HepG2 (cell line): ENCODE data around the gene CPOX. TPM values are rescaled to one million over a fixed set of nuclear protein-coding genes. Genes with fewer than 3 reads are reported as not detected.

Experiments used
- ATAC-seq: fragments of 200-7000 bp; cut with Tn5 transposase; 3 replicates; pipeline ENCODE4 v1.9.1; 2020; ENCODE audit warnings: mild to moderate bottlenecking, moderate library complexity
- BruUV-seq: library from RNA; stranded (reverse); fragments of 400-500 nt; replicated peaks from 2 replicates; lab custom pipeline; 2021; lab: Mats Ljungman, UMichigan
- CTCF ChIA-PET: fragments of 300-600 bp; formaldehyde crosslinking; extraction: SDS; loops from one replicate; lab custom pipeline; 2021; ENCODE audit warnings: low total read pairs, inconsistent platforms, low intra/inter-chr PET ratio; lab: Yijun Ruan, JAX
- POLR2A ChIA-PET: fragments of 350-600 bp; sonication (Branson Sonifier 250); formaldehyde crosslinking; loops from one replicate; lab custom pipeline; 2020; ENCODE audit warnings: antibody characterized with exemption, inconsistent platforms; lab: Yijun Ruan, JAX
- DNase-seq: peaks from one replicate; pipeline ENCODE4 v3.0.0-alpha.2; 2015; ENCODE audit warnings: low spot score
- FAIRE-seq: peaks from 3 replicates; lab custom pipeline; 2011; peaks lifted over from hg19 to GRCh38; lab: Jason Lieb, UNC
- H2AFZ ChIP-seq: one replicate; pipeline ENCODE4 v1.6.1; 2011; ENCODE audit warnings: low read length, inconsistent platforms
- H3K27ac ChIP-seq: fragments of 300-600 bp; 3 replicates; pipeline ENCODE4 v1.8.0; 2011; ENCODE audit warnings: mixed run types, mild to moderate bottlenecking, mixed read lengths, low read length, inconsistent platforms; ENCODE audit not compliant: insufficient read depth; ENCODE audit errors: extremely low read length
- H3K27me3 ChIP-seq, 2 experiments: fragments of 200-600 bp in 1 of 2; 2 replicates in 1 of 2; 3 replicates in 1 of 2; pipeline versions ENCODE4 v1.6.0 to v1.8.0; 2011; ENCODE audit warnings: low read length in 2 of 2, mild to moderate bottlenecking in 2 of 2, moderate library complexity in 2 of 2, inconsistent platforms in 1 of 2; ENCODE audit not compliant: insufficient read depth in 2 of 2, control insufficient read depth in 1 of 2
- H3K36me3 ChIP-seq, 2 experiments: fragments of 200-600 bp in 1 of 2; replicated peaks in 1 of 2; 2 replicates in 1 of 2; 3 replicates in 1 of 2; pipeline versions ENCODE4 v1.5.1 to v1.8.0; 2011; ENCODE audit warnings: low read length in 2 of 2, inconsistent platforms in 1 of 2; ENCODE audit not compliant: insufficient read depth in 2 of 2, control insufficient read depth in 1 of 2
- H3K4me1 ChIP-seq: 2 replicates; pipeline ENCODE4 v1.5.1; 2012; ENCODE audit warnings: low read length, inconsistent platforms; ENCODE audit not compliant: insufficient read depth
- H3K4me2 ChIP-seq: 2 replicates; pipeline ENCODE4 v1.6.0; 2011; ENCODE audit warnings: low read depth, low read length, inconsistent platforms
- H3K4me3 ChIP-seq, 3 experiments: fragments of 200-600 bp in 1 of 3; sonication (generic), shearing (Covaris generic) in 1 of 3; replicated peaks in 1 of 3; 2 replicates each; pipeline ENCODE4 v1.5.1; 2011 to 2016; ENCODE audit warnings: low read length in 3 of 3, inconsistent platforms in 2 of 3, low read depth in 2 of 3, mild to moderate bottlenecking in 2 of 3, control low read depth in 1 of 3, mixed read lengths in 1 of 3; ENCODE audit not compliant: insufficient read depth in 1 of 3
- H3K79me2 ChIP-seq: one replicate; pipeline ENCODE4 v1.6.1; 2011; ENCODE audit warnings: low read length, inconsistent platforms; ENCODE audit not compliant: insufficient read depth
- H3K9ac ChIP-seq: 2 replicates; pipeline ENCODE4 v1.6.0; 2011; ENCODE audit warnings: mild to moderate bottlenecking, low read depth, low read length, inconsistent platforms; ENCODE audit not compliant: insufficient read depth
- H3K9me3 ChIP-seq: 2 replicates; pipeline ENCODE4 v1.5.1; 2012; ENCODE audit warnings: mild to moderate bottlenecking, low read length
- H4K20me1 ChIP-seq: 2 replicates; pipeline ENCODE4 v1.6.0; 2011; ENCODE audit warnings: inconsistent platforms, mild to moderate bottlenecking, low read length, moderate library complexity; ENCODE audit not compliant: insufficient read depth
- EEA1 ChIP-seq: sonication (generic); formaldehyde crosslinking; IDR thresholded peaks from 2 replicates; pipeline ENCODE4 v1.5.1; 2020; ENCODE audit warnings: mild to moderate bottlenecking, missing genetic modification reagents, borderline replicate concordance
- FOXM1 ChIP-seq: sonication (generic); formaldehyde crosslinking; IDR thresholded peaks from 2 replicates; pipeline ENCODE4 v1.5.0; 2020; ENCODE audit warnings: missing genetic modification reagents
- HNF4G ChIP-seq, 2 experiments: sonication (generic) in 1 of 2; formaldehyde crosslinking in 1 of 2; IDR thresholded peaks; 2 replicates each; pipeline versions ENCODE4 v1.4.0 to v1.6.1; 2011 to 2020; ENCODE audit warnings: borderline replicate concordance in 2 of 2, low read depth in 2 of 2, mild to moderate bottlenecking in 2 of 2, low read length in 1 of 2, missing genetic modification reagents in 1 of 2, moderate library complexity in 1 of 2
- KAT2B ChIP-seq: fragments of 150-350 bp; IDR thresholded peaks from 2 replicates; pipeline ENCODE4 v1.6.1; 2014; ENCODE audit warnings: low read depth, low read length, borderline replicate concordance
- KLF13 ChIP-seq: sonication (generic); formaldehyde crosslinking; IDR thresholded peaks from 2 replicates; pipeline ENCODE4 v1.4.0; 2020; ENCODE audit warnings: mild to moderate bottlenecking, missing genetic modification reagents
- PITX1 ChIP-seq: sonication (generic); formaldehyde crosslinking; IDR thresholded peaks from 2 replicates; pipeline ENCODE4 v1.5.1; 2020; ENCODE audit warnings: mild to moderate bottlenecking, missing genetic modification reagents
- PRDM15 ChIP-seq: sonication (generic); formaldehyde crosslinking; IDR thresholded peaks from 2 replicates; pipeline ENCODE4 v1.4.0; 2020; ENCODE audit warnings: missing genetic modification reagents
- SRY ChIP-seq: sonication (generic); formaldehyde crosslinking; IDR thresholded peaks from 2 replicates; pipeline ENCODE4 v1.8.0; 2022; ENCODE audit warnings: mild to moderate bottlenecking, missing genetic modification reagents
- TARDBP ChIP-seq: sonication (generic); formaldehyde crosslinking; IDR thresholded peaks from 2 replicates; pipeline ENCODE4 v1.8.0; 2022; ENCODE audit warnings: mild to moderate bottlenecking, missing genetic modification reagents
- ZBTB7A ChIP-seq: sonication (generic); formaldehyde crosslinking; IDR thresholded peaks from 2 replicates; pipeline ENCODE4 v1.8.0; 2022; ENCODE audit warnings: mild to moderate bottlenecking, missing genetic modification reagents
- ZNF143 ChIP-seq: sonication (generic); formaldehyde crosslinking; IDR thresholded peaks from 2 replicates; pipeline ENCODE4 v1.4.0; 2020; ENCODE audit warnings: missing genetic modification reagents
- ZNF512 ChIP-seq: sonication (generic); formaldehyde crosslinking; IDR thresholded peaks from 2 replicates; pipeline ENCODE4 v1.4.0; 2020; ENCODE audit warnings: mild to moderate bottlenecking, missing genetic modification reagents
- ZNF562 ChIP-seq: sonication (generic); formaldehyde crosslinking; IDR thresholded peaks from 2 replicates; pipeline ENCODE4 v1.8.0; 2022; ENCODE audit warnings: missing genetic modification reagents, borderline replicate concordance
- ZNF598 ChIP-seq: sonication (generic); formaldehyde crosslinking; IDR thresholded peaks from 2 replicates; pipeline ENCODE4 v1.5.1; 2020; ENCODE audit warnings: mild to moderate bottlenecking, missing genetic modification reagents, borderline replicate concordance
- ZNF713 ChIP-seq: sonication (generic); formaldehyde crosslinking; IDR thresholded peaks from 2 replicates; pipeline ENCODE4 v1.4.0; 2020; ENCODE audit warnings: mild to moderate bottlenecking, missing genetic modification reagents
- ZSCAN12 ChIP-seq: sonication (generic); formaldehyde crosslinking; IDR thresholded peaks from 2 replicates; pipeline ENCODE4 v1.9.0; 2021; ENCODE audit warnings: mild to moderate bottlenecking, missing genetic modification reagents
- WGBS: methylation state at CpG from one replicate; pipeline ENCODE4 v1.1.6; 2017; ENCODE audit warnings: low lambda C conversion rate; 5-methylcytosine and 5-hydroxymethylcytosine counted together
- in situ Hi-C: cut with HindIII; loops from 2 replicates; pipeline ENCODE4 v1.10.0; 2017; ENCODE audit warnings: low pct_unique_long_range_greater_than_20kb; ENCODE audit not compliant: extremely low pct_ligation_motif_present
- intact Hi-C: fragments of 100-400 bp; cut with micrococcal nuclease; formaldehyde crosslinking; loops from one replicate; pipeline ENCODE4 v1.10.0; 2022; ENCODE audit not compliant: unreplicated experiment
- polyA plus RNA-seq, 8 experiments: library from polyadenylated mRNA; depleted of rRNA in 3 of 8; stranded (reverse) in 7 of 8; unstranded in 1 of 8; fragments of >200 nt; fragmentation: Illumina TruSeq in 4 of 8; extraction: Trizol in 4 of 8; gene quantifications; 2 replicates each; pipeline versions ENCODE4 v1.2.1 to v1.2.3, GENCODE V29; 2011 to 2016; ENCODE audit warnings: low read depth in 4 of 8, missing spikeins in 1 of 8, mixed read lengths in 1 of 8; ENCODE audit not compliant: insufficient read depth in 1 of 8
- total RNA-seq, 5 experiments: library from RNA; depleted of rRNA; stranded (reverse); fragments of >200 nt; fragmentation: Illumina TruSeq; extraction: Trizol; gene quantifications; 2 replicates each; pipeline ENCODE4 v1.2.3, GENCODE V29; 2016; ENCODE audit warnings: low read depth in 1 of 5

CPOX gene
- total and polyA plus RNA-seq, 2 of the 13 experiments (the other 11 are each of a cell fraction or from before 2014, with no cell fraction given): 34.2 to 37.2 TPM

- FAIRE-seq (no peak), ATAC-seq (no peak), DNase-seq (no peak)
- Histone ChIP-seq H3K9me3 (no peaks in the 10 kb centered on the region), H3K36me3 (no peaks in the 10 kb centered on the region), H2AFZ (no peak overlapping the region), H3K4me1 (no peaks in the 10 kb centered on the region), H4K20me1 (no peaks in the 10 kb centered on the region), H3K27ac (no peak overlapping the region), H3K79me2 (no peaks in the 10 kb centered on the region), H3K27me3 (no peaks in the 10 kb centered on the region; a peak in 1 of 5 replicates), H3K4me3 (no peak overlapping the region), H3K4me2 (no peak overlapping the region), H3K9ac (no peak overlapping the region)
- ChIA-PET POLR2A (no interaction called here), CTCF (no interaction called here)
- intact Hi-C loops (no loop called here), in situ Hi-C loops (loop anchor here (25.0 kb wide), 1 partner anchor 531 kb away; the partner anchor contains the start of gene GABRR3)
- BruUV-seq: no TSS peak
- WGBS: 47% methylated on average over 3 of the region's 3 CpGs
- no peak for TF ChIP-seq KLF13 (CRISPR knock-in tag)
- TF ChIP-seq TARDBP (CRISPR knock-in tag): no peak
- TF ChIP-seq ZNF713 (CRISPR knock-in tag): no peak
- TF ChIP-seq ZNF562: no peak
- TF ChIP-seq SRY (CRISPR knock-in tag): no peak
- TF ChIP-seq ZBTB7A (CRISPR knock-in tag): no peak
- TF ChIP-seq PRDM15: no peak
- no peak for TF ChIP-seq HNF4G (IDR thresholded peaks at IDR 0.05; ENCODE audit: borderline replicate concordance, low read depth, low read length)
- TF ChIP-seq HNF4G (CRISPR knock-in tag; IDR thresholded peaks at IDR 0.05; ENCODE audit: borderline replicate concordance, low read depth): no peak
- no peak for TF ChIP-seq ZNF143 (CRISPR knock-in tag)
- TF ChIP-seq ZNF598 (CRISPR knock-in tag): no peak
- TF ChIP-seq ZNF512 (CRISPR knock-in tag): no peak
- no peak for TF ChIP-seq PITX1 (CRISPR knock-in tag)
- TF ChIP-seq ZSCAN12 (CRISPR knock-in tag): no peak
- TF ChIP-seq EEA1 (CRISPR knock-in tag): no peak
- no peak for TF ChIP-seq FOXM1 (CRISPR knock-in tag)
- no peak for TF ChIP-seq KAT2B
These were observed 25.0 kb downstream of the CPOX start for GRCh38 chr3:98568402-98568801.
